Head of caudate nucleus (tissue), 42 donors: Measurements from ENCODE around the gene ASIP.
"Not testable (repeated sequence)": the region's sequence is repeated elsewhere in the genome, so short reads cannot be mapped to it uniquely, and the experiment has no call there.

Source experiments
- DNase-seq, 42 donors: peaks; one replicate each; pipeline versions ENCODE4 v3.0.0 to v3.0.0-alpha.2; 2020 to 2021; ENCODE audit warnings: mixed read lengths in 7 of 42
- intact Hi-C: fragments of 100-400 bp; cut with DNase I; formaldehyde crosslinking; loops from one replicate; pipeline ENCODE4 v1.15.0; 2022

The ASIP gene

DNA sequence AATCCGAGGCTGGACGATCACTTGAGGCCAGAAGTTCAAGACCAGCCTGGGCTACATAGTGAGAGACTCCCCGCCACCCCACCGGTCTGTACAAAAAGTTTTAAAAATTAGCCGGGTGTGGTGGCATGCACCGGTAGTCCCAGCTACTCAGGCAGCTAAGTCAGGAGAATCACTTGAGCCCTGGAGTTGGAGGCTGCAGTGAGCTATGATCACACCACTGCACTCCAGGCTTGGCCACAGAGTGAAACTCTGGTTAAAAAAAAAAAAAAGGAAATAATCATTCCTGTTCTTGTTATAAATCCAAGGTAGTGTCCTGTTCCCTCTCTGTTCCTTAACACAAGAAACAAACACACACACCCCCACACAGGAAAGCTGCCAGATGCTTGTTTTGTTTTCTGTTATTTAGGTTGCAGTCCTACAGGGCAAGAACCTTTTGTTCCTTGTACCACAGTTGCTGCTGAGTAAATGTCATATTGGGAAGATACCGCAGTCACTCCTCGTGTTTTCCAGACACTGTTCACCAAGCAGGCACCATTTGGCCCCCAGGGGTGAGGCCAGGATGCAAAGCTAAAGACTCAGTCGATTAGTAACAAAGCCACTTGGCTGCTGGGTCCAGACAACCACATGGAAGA is 28.9 kb downstream of the ASIP start:
- intact Hi-C loops = no loop called here
- DNase-seq = no peak

DNA sequence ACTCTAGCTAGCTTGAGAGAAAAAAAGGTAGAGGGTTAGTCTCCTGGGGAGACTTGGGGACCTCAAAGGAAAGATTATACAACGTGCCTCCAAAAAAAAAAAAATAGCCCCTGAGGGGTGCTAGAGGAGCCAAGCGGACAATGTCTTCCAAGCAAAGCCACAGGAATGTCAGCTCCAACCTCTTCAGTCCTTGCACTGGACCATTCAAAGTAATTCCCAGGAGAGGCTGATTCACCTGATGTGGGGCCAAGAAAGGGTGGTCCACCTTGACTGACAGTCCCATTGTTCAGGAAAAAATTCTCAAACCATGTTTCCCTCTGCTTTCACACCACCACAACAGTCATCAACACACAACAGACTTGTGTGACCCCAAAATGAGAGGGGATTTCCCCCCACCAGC is 30.7 kb downstream of the ASIP start:
- no peak for DNase-seq

DNA sequence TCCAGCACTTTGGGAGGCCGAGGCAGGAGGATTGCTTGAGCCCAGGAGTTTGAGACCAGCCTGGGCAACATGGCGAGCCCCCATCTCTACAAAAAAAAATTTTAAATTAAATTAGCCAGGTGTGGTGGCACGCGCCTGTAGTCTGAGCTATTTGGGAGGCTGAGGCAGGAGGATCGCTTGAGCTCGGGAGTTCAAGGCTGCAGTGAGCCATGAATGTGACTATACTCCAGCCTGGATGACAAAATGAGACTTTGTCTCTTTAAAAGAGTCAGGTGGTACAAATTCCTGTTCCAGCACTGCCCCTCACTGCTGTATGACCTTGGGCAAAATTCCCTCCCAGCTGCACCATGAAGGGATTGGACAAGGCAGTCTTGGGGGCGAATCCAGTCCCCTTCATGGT is 33.5 kb downstream of the ASIP start:
- intact Hi-C loops = no loop called here
- no peak for DNase-seq

More for the DNA sequence above, 30.7 kb downstream of the ASIP start:
- intact Hi-C loops = no loop called here

DNA sequence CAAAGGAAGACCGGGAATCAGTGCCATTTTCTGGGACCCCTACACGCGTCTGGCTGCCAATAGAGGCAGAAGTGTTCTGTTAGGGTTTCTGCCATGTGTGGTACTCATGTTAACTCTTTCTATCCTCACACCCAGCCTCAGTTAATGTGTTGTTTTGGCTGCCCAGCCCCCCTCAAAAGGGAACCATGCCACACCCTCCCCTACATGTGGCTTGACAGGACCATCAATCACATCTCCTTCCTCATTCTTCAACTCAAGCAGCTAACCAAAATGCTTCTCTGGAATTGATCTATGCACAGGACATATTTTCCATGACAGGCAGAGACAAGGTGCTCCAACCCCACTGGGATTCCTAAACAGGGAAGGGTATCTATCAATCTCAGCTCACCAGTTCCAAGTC is 40.0 kb downstream of the ASIP start:
- intact Hi-C loops = no loop called here
- no peak for DNase-seq

GRCh38 chr20:34282041-34282440 is 40.8 kb downstream of the ASIP start:
- no peak for DNase-seq
- intact Hi-C loops = no loop called here

DNA sequence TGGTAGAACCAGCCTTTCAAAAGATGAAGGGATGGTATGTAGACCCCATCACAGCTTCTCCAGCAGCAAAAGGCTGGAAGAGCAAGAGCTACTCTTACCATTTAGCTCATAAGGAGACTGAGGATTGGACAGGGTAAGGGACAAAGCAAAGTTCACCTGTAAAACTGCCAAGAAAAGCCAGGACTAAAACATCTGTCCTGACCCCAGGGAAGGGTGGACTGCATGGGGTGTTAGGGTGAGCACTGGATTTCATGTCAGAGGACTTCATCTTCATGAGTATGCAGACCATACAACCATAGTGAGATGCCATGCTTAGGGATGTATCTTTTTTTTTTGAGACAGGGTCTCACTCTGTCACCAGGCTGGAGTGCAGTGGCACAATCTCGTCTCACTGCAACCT is 42.6 kb downstream of the ASIP start:
- intact Hi-C loops = no loop called here
- DNase-seq = no peak

DNA sequence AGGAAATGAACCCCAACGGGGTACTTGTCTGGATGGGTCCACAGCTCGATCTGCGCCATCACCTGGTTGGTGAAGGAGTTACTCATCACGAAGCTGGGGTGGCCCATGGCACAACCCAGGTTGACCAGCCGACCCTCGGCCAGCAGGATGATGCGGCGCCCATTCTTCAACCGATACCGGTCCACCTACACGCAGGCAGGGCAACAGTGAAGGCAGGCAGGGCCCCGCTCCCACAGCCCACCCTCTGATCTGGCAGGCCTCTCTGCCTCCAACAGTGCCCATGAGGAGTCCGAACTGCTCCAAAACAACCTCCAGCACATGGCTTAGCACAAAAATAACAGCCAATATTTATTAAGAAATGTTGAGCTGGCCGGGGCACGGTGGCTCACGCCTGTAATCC is 44.2 kb downstream of the ASIP start:
- intact Hi-C loops = no loop called here
- no peak for DNase-seq

- DNase-seq, intact Hi-C loops: not testable (repeated sequence)
These were observed 46.3 kb downstream of the ASIP start for GRCh38 chr20:34287500-34287899.

GRCh38 chr20:34290471-34290870 is 49.2 kb downstream of the ASIP start:
- intact Hi-C loops = no loop called here
- DNase-seq = no peak

- DNase-seq = no peak
- intact Hi-C loops = no loop called here
These were observed 51.3 kb downstream of the ASIP start for GRCh38 chr20:34292496-34292895.

- no peak for DNase-seq
- intact Hi-C loops = no loop called here
These were observed 51.9 kb downstream of the ASIP start for GRCh38 chr20:34293119-34293518.

DNA sequence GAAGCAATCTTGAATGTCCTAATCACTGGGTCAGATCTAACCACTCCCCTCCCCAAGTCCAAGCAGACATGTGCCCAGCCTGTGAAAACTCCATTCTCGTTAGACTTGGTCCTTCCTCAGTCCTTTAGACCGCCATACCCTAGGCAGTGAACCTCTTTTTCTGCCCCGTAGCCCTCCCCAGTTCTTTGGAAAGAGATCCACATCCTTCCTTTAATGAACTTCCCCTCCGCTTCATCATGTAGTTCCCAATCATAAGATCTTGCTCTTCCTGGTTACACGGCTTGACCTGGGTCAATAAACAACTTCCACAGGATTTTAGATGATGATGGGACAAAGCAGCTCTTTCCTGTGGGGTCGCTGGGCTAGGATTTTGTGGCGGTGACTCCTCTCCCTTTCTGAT is 52.4 kb downstream of the ASIP start:
- DNase-seq = no peak
- intact Hi-C loops = no loop called here

- DNase-seq = no peak
- intact Hi-C loops = no loop called here
These were observed 53.3 kb downstream of the ASIP start for GRCh38 chr20:34294563-34294962.

DNA sequence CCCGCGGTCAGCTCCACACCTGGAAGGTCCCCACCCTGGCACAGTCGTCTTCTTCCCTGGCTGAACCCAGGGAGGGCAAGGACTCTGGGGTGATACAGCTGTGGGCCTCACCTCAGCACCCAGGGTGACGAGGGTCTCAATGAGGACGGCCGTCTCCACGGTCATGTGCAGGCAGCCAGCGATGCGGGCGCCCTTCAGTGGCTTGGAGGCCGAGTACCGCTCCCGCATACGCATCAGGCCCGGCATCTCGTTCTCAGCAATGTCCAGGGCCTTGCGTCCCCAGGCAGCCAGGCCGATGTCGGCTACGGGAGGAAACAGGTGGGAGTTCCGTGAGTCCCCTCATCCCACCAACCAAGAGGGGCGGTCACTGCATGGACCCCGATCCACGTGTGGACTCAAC is 54.1 kb downstream of the ASIP start:
- intact Hi-C loops = no loop called here

DNA sequence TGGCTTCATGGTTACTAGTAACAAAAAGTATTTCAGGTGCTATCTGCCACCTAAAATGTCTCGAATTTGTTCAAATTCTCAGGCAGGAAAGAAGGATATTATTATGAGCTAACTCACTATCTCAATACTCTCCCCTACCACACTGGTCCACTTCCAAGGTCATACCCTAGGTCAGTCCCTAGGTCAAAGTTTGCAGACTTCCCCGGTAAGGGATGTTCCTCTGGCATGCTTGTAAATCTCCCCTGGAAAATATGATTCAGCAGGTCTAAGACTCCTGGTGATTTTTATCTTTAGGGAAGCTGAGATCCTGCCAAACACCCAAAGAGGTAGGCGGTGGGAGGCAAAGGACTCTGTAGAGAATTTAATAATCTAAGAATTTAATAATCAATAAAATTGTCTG is 55.2 kb downstream of the ASIP start:
- peak in 2 of 42 donors; percentile 23 to 44 for DNase-seq
- intact Hi-C loops = no loop called here

More for the DNA sequence above, 54.1 kb downstream of the ASIP start:
- DNase-seq = no peak

DNA sequence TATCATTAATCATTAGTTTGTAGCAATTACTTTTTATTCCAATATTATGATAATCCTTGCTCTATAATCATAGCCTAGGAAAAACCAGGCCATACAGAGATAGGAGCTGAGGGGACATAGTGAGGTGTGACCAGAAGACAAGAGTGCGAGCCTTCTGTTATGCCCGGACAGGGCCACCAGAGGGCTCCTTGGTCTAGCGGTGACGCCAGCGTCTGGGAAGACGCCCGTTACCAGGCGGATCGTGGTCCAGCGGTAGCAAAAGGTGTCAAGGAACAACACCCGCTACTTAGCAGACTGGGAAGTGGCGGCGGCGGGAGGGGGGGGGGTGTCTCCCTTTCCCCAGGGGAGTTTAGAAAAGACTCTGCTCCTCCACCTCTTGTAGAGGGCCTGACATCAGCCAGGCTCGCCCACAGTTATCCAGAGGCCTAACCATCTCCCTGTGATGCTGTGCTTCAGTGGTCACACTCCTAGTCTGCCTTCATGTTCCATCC is 57.1 kb downstream of the ASIP start:
- DNase-seq, intact Hi-C loops: not testable (repeated sequence)

DNA sequence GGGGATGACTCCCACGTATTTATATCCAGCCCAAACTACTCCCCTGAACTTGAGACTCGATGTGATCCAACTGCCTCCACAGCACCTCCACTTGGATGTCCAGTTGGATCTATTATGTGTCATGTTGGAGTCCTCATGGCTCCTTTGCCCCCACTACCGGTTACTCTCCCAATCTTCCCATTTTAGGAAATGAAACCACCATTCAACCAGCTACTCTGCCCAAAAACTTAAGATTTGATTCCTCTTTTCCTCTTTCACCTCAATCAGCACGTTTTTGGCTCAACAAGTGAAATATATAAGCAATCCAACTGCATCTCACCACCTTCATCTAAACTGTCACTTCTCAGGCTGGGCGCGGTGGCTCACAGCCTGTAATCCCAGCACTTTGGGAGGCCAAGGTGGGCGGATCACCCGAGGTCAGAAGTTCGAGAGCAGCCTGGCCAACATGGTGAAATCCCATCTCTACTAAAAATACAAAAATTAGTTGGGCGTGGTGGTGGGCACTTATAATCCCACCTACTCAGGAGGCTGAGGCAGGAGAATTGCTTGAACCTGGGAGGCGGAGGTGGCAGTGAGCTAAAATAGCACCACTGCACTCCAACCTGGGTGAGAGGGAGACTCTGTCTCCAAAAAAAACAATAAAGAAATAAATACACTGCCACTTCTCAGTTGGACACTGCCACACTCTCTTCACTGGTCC is 58.5 kb downstream of the ASIP start:
- intact Hi-C loops = no loop called here
- DNase-seq = no peak

- no peak for DNase-seq
- intact Hi-C loops = no loop called here
These were observed 59.1 kb downstream of the ASIP start for GRCh38 chr20:34300256-34300806.

GRCh38 chr20:34300809-34301586 is 59.8 kb downstream of the ASIP start:
- intact Hi-C loops = no loop called here
- no peak for DNase-seq
